HL-60 (cell line): ENCODE results near the gene CALHM6.

Experiments
- GABPA ChIP-seq: IDR thresholded peaks from 2 replicates; pipeline ENCODE4 v1.6.1; 2012; ENCODE audit warnings: low read depth
- POLR2AphosphoS5 ChIP-seq: IDR thresholded peaks from 2 replicates; pipeline ENCODE4 v1.6.1; 2012; ENCODE audit warnings: low read depth
- SPI1 ChIP-seq: IDR thresholded peaks from 2 replicates; pipeline ENCODE4 v1.6.1; 2012; ENCODE audit warnings: low read depth, mild to moderate bottlenecking, borderline replicate concordance
- TF ChIP-seq, protein P1 (sequence below): IDR thresholded peaks from one replicate; pipeline ENCODE4 v1.5.1; 2011; ENCODE audit warnings: low read length, control low read depth, inconsistent platforms; ENCODE audit not compliant: insufficient read depth
- TF ChIP-seq, protein P2 (sequence below): IDR thresholded peaks from 2 replicates; pipeline ENCODE4 v1.6.1; 2012; ENCODE audit warnings: low read depth; ENCODE audit not compliant: insufficient replicate concordance

DNA sequence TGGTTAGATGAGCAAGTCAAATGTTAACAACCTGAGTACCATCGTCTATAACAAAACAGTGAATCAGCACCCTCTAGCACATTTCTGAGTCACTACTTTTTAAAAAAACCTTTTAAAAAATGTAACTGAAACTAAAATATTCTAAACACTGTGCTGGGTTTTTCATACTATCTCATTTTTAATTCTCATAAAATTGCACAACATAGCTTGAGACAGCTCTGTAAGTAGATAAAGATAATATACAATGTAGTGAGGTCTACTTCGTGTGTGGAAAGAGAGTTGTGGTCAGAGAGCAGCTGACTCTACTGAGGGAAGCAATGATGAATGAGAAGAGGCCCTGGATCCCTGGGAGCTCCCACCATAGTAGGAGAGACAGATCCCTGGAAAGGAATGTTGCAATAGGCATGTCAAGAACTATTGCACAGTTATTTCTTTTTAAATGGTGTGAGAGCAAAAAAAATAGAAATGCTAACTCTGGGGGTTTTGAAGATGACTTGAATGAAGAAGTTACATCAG lies 13.6 kb upstream of the CALHM6 start:
- TF ChIP-seq, protein P1, sequence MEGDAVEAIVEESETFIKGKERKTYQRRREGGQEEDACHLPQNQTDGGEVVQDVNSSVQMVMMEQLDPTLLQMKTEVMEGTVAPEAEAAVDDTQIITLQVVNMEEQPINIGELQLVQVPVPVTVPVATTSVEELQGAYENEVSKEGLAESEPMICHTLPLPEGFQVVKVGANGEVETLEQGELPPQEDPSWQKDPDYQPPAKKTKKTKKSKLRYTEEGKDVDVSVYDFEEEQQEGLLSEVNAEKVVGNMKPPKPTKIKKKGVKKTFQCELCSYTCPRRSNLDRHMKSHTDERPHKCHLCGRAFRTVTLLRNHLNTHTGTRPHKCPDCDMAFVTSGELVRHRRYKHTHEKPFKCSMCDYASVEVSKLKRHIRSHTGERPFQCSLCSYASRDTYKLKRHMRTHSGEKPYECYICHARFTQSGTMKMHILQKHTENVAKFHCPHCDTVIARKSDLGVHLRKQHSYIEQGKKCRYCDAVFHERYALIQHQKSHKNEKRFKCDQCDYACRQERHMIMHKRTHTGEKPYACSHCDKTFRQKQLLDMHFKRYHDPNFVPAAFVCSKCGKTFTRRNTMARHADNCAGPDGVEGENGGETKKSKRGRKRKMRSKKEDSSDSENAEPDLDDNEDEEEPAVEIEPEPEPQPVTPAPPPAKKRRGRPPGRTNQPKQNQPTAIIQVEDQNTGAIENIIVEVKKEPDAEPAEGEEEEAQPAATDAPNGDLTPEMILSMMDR = no peak
- TF ChIP-seq GABPA (no peak), POLR2AphosphoS5 (peak; percentile 39; the same call in 1 of the 2 replicates), SPI1 (no peak)
- TF ChIP-seq, protein P2, sequence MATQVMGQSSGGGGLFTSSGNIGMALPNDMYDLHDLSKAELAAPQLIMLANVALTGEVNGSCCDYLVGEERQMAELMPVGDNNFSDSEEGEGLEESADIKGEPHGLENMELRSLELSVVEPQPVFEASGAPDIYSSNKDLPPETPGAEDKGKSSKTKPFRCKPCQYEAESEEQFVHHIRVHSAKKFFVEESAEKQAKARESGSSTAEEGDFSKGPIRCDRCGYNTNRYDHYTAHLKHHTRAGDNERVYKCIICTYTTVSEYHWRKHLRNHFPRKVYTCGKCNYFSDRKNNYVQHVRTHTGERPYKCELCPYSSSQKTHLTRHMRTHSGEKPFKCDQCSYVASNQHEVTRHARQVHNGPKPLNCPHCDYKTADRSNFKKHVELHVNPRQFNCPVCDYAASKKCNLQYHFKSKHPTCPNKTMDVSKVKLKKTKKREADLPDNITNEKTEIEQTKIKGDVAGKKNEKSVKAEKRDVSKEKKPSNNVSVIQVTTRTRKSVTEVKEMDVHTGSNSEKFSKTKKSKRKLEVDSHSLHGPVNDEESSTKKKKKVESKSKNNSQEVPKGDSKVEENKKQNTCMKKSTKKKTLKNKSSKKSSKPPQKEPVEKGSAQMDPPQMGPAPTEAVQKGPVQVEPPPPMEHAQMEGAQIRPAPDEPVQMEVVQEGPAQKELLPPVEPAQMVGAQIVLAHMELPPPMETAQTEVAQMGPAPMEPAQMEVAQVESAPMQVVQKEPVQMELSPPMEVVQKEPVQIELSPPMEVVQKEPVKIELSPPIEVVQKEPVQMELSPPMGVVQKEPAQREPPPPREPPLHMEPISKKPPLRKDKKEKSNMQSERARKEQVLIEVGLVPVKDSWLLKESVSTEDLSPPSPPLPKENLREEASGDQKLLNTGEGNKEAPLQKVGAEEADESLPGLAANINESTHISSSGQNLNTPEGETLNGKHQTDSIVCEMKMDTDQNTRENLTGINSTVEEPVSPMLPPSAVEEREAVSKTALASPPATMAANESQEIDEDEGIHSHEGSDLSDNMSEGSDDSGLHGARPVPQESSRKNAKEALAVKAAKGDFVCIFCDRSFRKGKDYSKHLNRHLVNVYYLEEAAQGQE = no peak
